Glomerular visceral epithelial cell (primary cell): ENCODE data around the gene CHD8.
A peak's percentile ranks its signal among the peaks of the same experiment; 100 is the strongest.
"Not testable (repeated sequence)": the region's sequence is repeated elsewhere in the genome, so short reads cannot be mapped to it uniquely, and the experiment has no call there.

Experiments
- DNase-seq: peaks from one replicate; pipeline ENCODE4 v3.0.0-alpha.2; 2016; ENCODE audit errors: extremely low spot score

The CHD8 gene, protein sequence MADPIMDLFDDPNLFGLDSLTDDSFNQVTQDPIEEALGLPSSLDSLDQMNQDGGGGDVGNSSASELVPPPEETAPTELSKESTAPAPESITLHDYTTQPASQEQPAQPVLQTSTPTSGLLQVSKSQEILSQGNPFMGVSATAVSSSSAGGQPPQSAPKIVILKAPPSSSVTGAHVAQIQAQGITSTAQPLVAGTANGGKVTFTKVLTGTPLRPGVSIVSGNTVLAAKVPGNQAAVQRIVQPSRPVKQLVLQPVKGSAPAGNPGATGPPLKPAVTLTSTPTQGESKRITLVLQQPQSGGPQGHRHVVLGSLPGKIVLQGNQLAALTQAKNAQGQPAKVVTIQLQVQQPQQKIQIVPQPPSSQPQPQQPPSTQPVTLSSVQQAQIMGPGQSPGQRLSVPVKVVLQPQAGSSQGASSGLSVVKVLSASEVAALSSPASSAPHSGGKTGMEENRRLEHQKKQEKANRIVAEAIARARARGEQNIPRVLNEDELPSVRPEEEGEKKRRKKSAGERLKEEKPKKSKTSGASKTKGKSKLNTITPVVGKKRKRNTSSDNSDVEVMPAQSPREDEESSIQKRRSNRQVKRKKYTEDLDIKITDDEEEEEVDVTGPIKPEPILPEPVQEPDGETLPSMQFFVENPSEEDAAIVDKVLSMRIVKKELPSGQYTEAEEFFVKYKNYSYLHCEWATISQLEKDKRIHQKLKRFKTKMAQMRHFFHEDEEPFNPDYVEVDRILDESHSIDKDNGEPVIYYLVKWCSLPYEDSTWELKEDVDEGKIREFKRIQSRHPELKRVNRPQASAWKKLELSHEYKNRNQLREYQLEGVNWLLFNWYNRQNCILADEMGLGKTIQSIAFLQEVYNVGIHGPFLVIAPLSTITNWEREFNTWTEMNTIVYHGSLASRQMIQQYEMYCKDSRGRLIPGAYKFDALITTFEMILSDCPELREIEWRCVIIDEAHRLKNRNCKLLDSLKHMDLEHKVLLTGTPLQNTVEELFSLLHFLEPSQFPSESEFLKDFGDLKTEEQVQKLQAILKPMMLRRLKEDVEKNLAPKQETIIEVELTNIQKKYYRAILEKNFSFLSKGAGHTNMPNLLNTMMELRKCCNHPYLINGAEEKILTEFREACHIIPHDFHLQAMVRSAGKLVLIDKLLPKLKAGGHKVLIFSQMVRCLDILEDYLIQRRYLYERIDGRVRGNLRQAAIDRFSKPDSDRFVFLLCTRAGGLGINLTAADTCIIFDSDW (N-terminal part only)

DNA sequence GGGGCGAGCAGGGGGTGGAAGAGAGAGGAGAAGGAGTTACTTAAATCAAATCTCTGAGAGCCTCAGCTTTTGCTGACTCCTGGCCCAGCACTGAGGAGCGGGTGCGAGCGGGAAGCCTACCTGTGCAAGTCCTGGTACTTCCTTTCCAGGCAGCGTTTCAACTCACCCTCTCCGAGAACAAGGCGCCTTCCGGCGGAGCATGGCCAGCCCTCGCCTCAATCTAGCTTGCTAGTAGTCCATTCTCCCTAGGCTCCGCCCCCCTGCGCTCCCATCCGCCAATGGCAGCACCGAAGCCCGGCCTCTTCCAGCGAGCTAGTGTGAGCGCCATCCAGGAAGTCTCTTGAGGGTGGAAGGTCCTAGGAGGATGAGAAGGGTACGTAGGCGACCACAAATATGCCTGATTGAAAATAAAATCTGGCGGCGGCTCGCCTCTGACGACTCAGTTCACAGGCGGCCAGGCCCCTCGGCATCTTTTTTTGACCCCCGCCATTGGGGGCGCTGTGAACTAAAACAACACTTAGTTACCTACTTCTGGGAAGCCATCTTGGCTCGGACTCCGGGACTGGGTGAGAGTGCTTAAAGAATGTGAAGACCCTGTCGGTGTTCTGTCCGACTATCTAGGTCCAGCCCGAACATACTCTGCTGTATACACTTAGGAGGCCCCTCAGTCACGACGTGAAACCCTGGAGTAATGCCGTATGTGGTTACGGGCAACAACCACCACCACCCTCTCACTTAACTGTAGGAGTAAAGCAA, at the start of gene CHD8:
Gene CHD8, minus strand, starts transcription at position 212 of the 756 bp plus-strand sequence. CDS start 24,480 bp downstream, outside the sequence.
- peak; percentile 100 for DNase-seq

DNA sequence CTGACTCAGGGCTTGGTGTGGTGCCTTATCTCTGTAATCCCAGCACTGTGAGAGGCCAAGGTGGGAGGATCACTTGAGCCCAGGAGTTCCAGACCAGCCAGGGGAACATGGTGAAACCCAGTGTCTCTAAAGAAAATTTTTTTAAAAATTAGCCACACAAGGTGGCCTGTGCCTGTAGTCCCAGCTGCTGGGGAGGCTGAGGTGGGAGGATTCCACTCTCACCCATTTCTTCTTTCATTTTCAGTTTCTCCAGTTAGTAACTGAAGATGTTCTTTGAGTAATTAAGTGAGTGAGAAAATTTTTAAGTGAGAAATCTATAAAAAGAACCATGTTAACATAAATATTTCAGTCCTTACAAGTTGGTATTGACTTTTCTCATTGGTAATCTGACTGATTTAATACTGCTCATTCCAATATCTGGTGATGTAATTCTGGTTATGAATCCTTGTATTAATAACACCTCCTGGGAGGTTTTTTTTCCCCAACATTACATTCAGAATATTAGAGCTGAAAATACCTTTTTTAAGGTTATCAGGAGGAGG, 49.2 kb upstream of the CHD8 start:
- no peak for DNase-seq

DNA sequence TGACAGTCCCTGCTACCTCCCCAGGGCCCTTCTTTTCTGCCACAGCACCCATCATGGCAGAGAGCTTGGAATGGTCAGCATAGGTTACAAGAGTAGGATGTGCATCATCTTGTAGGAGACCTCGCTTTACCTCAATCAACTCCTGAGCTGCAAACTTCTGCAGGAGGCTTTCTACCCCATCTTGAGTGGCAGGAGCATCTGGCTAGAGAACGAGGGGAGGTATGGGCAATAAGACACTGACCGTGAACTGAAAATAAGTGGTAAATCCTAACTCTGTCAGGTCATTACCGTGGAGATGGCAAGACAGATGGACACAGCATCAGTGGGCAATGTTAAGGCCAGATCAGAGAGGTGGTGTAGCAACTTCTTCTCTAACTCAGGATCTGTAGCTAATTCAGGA, 47.5 kb upstream of the CHD8 start:
- no peak for DNase-seq

DNA sequence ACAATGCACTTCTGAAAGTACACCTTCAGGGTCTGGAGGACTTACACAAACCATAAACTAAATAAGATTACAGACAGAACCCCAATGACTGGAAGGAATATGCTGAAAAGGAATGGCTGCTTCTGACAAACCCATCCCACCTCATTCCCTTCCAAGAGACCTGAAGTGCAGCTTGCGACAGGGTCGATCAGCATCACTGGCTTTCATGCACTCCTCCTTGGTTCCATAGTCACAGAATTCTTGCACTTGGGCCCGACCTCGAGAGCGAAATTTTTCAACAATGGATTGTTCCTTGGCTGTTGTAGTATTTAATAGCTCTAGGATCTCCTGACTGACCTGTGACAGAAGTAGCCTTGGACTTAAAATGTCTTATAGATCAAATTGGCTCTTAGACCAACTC, 45.6 kb upstream of the CHD8 start:
- DNase-seq = no peak

DNA sequence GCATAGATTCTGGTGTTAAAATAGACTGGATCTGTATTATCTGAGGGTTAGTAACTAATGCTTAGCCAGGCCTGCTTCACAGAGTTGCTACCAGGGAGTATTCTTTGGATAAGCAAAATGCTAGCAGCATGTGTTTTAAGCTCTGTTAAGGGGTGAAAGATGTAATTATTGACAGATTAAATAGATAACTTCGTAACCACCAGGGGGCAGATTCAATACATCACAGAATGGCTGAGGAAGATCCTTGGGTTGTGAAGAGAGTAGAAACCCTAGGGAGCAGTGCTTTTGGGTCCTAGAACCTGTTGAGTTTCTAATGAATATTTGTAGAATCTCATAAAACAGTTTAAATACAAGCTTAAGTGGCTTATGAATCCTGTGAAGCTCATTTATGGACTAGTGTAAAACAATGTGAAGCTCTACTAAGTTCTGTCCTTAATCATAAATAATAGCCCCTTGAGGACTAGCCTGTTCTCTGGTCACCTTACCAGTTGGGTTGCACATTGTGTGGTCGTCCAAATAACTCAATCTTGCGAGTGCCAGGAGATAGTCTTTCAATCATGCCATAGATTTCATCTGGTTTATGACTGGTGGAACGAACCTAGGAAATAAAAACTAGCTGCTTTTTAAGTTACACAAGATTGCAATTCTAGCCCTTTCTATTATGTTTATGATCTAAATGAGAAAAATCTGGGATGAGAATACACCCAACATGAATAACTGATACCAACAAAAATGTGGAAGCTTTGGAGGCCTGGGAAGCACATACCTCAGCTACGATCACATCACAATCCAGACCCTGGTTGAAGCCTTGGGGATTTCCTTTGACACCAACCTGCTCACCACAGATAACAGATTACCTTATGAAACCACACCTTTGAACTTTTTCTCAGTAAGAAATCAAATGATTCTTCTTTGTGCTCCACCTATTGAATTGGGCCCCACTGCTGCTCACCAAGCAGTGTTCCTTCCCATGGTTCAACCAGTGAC, 42.9 kb upstream of the CHD8 start:
- DNase-seq = peak; percentile 54

DNA sequence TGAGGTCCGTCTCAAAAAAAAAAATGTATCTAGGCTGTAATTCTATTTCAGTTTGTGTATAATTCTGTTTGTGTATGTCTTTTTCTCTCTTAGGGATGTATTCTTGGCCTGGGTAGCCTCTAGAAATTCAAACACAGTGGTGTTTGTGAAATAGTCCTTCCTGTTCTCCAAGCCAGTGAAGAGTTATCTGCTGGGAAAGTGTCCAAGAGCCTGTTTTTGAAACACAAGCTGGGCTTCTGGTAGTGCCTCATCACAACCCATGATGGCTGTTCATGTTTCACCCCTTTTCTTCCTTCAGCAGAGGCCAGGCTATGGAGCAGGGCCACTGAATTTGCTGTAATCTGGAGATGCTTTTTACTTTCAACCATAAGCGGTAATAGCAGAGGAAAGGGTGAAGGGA, 40.5 kb upstream of the CHD8 start:
- no peak for DNase-seq

DNA sequence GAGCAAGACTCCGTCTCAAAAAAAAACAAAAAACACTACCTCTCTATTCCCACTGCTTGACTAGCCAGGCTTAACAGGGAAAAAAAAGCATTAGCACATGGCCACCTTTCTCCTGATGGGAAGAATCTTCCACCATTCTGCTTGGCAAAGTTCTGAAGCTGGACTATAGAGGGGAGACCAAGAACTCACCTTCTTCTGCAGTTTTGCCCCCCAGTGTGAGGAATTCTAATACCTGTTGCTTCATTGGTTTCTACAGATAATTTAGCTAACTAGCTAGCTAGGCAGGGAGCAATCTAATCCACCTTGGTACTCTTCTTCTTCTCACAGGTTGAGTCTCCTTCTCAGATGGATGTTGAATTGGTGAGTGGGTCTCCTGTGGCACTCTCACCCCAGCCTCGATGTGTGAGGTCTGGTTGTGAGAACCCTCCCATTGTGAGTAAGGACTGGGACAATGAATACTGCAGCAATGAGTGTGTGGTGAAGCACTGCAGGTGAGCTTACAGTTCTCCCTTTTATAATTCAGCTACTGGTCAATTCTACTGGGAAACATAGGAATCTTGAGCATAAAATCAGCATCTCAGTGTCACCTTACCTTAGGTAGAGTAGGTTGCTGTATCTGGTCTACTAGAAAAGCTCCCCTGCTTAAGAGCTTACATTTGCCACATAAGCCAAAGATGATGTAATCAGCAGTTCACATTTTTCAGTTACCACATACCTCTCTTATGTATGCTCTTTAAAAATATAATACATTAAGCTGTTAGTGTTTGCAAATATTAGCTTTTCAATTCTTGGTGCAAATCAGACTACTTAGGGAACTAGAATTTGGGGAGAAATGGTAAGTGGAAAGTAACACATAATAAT, 39.2 kb upstream of the CHD8 start:
- DNase-seq = peak; percentile 21

DNA sequence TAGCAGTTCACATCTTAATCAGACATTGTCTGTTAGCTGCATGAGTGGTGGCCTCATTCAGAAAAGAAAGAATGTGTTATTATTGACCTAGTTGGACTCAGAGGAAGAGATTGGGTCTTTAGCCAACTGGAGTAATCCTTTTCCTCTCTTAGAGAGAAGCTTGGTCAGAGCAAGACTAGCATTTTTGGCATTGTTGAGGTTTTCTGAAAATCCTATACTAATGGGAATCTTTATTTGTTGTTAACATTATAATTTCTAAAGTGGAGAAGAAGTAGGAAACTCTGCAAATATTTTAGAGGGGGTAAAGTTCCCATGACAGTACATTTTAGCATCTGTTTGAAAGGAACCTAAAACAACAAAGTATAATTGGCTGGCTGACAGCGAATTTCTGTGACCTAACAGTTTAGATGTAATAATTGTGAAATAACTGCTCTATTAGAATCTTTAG, 30.7 kb upstream of the CHD8 start:
- DNase-seq = no peak

DNA sequence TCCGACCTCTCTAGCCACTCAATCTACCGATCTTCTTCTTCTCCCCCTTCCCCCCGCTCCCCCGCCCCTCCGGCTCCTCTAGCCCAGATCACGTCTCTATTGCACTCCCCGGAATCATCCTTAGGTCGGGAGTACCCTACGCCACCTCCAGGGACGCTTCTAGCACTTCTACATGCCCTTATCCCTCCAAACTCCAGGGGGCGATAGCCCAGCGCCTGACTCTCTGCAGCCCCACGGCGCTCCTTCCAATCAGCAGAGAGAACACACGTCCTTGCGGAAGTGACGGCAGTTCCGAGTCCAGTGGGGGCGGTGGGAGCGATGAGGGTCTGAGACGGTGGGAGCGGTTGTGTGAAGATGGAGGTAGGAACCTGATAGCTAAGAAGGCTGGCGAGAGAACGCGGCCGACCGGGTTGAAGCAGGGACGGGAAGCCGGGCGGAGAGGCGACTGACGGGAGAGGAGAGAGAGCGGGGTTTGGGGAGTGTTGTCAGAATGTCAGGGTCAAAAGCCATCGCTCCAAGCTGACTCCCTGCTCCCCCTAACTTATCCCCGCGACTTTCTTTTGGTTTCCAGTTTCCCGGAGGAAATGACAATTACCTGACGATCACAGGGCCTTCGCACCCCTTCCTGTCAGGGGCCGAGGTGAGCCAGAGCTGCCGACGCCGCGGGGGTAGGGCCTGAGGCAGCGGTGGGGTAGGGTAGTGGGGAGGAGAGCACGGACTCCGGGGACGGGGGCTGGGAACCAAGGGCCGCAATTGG, 21.2 kb upstream of the CHD8 start, which contains the start of the genes RAB2B and TOX4:
Gene RAB2B, minus strand, starts transcription at position 35 of the 757 bp plus-strand sequence. CDS start 87 bp downstream, outside the sequence.
Gene TOX4, plus strand, starts transcription at position 271 of the 757 bp plus-strand sequence. Its CDS starts 84 bp downstream, at position 355.
- DNase-seq = peak; percentile 99

DNA sequence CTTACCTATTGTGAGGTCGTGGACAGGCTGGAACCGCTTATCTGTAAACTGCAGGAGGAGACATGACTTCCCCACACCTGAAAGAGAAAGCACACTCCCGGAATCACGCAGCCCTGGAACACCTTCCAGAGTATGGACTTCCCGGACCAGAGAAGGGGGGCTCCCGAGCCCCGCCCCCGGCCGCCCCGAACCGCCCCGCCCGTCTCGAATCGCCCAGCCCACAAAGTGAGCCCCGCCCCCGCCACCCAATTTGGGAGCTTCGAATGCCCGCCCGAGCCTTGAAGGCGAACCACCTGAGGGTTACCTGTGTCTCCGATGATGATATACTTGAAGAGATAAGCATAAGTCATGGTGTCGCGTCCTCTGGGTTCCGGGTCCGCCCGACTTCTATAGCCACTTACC, 20.6 kb upstream of the CHD8 start:
- DNase-seq = peak; percentile 85

DNA sequence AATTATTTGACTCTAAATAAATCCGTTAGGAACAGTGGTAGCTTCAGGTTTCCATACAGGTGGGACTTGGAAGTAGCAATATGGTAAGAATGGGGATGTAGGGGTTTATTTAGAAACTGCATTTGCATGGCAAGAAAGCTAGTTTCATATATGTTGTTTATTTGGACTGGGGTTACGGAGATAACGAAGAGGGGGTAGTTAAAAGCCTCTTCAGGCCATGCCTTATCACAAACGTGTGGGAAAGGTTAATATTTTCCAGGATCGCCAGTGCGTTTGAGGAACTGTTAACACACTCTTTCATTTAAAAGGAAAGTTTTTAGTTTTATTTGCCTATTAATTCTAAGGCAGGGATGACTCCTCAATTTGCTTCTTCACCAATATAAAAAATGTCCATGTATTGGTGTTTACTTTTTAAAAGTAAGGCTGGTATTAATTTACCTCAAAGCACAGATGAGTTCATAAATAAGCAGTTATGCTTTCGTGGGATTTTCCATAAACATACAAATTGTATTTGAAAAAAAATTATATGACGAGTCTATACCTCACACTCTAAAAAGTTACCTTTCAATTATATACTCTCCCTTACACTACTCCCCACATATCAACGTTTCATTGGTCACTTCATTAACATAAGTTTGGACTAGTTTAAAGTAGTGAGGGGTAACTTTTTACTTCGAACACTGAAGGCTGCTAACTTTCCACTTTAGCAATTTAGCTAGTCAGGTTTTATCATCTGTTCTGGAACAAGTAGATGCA, 20.0 kb upstream of the CHD8 start:
- no peak for DNase-seq

DNA sequence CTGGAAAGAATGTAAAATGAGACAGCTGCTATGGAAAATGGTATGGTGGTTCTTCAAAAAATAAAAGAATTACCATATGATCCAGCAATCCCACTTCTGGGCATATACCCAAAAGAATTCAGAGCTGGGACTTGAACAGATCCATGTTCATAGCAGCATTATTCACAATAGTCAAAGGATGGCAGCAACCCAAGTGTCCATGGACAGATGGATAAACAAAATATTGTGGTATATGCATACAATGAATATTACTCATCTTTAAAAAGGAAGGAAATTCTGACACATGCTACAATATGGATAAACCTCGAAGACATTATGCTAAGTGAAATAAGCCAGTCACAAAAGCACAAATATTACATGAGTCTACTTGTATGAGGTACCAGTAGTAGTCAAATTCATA, 11.7 kb upstream of the CHD8 start:
- no peak for DNase-seq

DNA sequence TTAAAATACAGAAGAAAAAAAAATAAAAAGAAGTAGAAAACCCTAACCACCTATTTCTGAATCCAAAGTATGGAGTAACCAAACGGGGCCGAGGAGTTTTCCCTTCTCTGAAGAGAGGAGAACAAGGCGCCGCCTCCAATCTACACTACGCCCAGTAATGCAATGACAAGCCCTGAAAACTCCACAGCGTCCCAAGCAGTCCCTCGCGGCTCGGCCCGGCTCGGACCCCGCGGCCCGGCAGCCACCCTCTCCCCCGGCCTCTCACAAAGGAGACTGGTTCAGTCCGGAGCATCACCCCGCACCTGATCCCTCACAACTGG, 371 bp downstream of the CHD8 start:
- no peak for DNase-seq

DNA sequence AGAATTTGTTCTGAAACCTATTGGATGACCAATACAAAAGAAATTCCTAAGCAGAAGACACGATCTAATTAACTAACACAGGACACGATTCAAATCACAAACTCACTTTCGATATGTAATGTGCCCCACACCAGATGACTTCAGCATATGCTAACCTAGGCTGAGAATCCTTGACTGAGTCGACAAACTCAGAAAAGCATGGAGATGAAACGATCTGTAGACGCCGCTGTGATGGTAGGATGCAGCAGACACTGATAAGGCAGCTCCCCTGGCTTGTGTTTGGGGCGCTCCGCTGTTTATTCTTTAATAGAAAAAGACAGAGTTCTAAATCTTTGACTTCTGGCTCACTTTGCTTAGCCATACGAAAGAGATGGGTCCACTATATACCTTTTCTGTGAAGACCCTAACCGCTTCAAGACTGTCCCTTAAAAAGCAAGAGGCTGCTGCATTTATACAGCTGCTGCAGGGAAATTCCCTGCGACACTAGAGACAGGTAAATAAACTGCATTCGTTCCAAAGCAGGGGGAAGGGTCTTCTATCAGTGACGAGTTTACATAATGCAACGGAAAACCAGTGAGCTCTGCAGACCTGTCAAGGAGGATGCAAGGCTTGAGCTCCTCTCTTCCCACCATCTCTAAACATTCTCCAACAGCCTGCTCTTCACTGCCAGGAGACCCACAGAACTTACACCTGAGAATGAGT, 929 bp downstream of the CHD8 start:
- peak; percentile 27 for DNase-seq

DNA sequence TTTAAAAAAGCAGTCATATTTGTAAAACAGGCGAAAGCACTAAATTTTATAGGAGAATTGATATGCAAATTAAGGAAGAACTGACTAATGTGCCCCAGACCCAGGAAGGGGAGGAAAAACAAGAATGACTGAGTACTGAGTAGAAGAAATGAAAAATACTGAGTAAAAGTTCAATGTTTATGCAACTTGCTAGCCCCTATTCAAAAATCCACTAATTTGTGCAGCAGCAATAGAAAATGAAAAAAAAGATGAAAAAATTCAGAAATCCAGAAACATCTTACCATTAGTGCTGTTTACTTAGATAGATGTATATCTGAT, 6.1 kb downstream of the CHD8 start:
- DNase-seq = no peak

DNA sequence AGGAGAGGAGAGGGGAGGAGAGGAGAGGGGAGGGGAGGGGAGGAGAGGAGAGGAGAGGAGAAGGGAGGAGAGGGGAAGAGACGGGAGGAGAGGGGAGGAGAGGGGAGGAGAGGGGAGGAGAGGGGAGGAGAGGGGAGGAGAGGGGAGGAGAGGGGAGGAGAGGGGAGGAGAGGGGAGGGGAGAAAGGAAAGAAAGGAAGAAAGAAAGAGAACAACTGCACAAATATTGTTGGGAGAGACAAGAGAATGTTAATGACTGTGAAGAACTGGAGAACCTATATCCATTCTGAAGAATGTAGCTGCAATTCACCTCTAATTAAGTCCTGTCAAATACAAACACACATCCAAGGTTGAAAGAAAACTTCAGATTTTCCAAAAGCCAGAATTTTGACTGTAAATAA, 13.3 kb downstream of the CHD8 start:
- DNase-seq = not testable (repeated sequence)

DNA sequence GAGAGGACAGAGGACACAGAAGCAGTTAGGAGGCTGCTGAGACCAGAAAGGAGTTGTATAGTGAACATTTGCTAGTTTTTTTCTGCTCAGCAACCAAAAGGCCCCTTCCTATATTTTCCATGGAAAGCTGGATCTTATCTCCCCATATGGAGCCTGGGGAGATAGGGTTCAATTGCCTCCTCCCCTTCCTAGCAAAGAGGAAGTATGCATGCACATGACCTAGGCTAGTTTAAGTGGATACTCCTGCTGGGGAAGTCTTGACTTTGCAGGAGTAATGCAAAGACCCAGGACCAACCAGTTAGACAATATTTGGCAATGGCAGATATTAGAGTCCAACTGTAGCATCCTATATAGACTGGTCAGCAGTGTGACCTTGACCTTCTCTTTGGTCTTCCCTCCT, 15.1 kb downstream of the CHD8 start:
- DNase-seq = no peak
